ENCODE results near the gene ETS1. TPM values are rescaled to one million over a fixed set of nuclear protein-coding genes. Genes with fewer than 3 reads are reported as not detected.
A peak's percentile ranks its signal among the peaks of the same experiment; 100 is the strongest.

ETS1 gene
- total and polyA plus RNA-seq, 2 experiments from 2014 or later: 1.7 to 10.2 TPM

DNA sequence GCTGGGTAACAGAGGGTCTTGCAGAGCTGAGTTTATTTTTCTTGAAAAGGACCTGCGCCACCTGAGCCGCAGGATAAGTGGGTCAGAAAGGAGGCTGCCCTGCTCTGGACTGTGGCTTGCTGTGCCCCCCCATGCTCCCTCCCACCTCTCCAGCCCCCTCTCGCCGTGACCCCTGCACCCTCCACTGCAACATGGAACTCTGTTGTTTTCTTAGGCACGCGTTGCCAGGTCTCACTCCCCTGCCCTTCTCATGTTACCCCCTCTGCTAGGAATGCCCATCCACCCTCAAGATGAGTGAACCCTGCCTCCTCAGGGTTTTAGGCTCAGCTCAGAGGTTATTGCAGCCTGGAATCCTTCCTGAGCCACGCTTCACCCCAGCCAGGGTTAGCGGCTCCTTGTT is 10.8 kb downstream of the ETS1 start:
- Histone ChIP-seq H3K27ac (no peak overlapping the region), H3K27me3 (peaks cover 45% of the 10 kb centered on the region), H3K4me1 (ENCODE audit: low read depth) (peaks cover 8% of the 10 kb centered on the region), H3K4me3 (no peak overlapping the region), H3K9me3 (ENCODE audit: low read depth) (no peaks in the 10 kb centered on the region), H3K36me3 (no peaks in the 10 kb centered on the region)
- DNase-seq (ENCODE audit: low read depth in 1 of 2, low spot score in 1 of 2): no peak
- no peak for TF ChIP-seq CTCF (IDR thresholded peaks at IDR 0.05; ENCODE audit: low read depth, low read length)

DNA sequence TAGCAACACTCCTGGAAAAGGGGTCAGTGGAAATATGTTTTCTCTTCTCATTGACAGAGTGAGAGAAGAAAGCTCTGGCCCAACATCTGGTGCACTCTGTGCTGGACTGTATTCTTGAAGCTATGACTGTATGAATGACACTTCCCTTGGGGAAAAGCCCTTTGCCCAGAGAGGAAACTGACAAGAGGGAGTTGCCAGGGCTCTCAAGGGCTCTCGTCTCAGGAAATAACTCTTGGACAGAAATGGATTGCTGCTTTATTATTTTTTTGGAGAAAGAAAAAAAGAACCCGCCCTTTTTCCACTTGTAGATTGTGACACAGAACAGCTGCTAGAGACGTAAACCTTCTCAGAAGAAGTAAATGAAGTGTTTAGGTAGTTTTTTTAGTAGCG is 11.4 kb downstream of the ETS1 start:
- no peaks in the 10 kb centered on the region for H3K36me3 ChIP-seq
- no peak for TF ChIP-seq CTCF (IDR thresholded peaks at IDR 0.05; ENCODE audit: low read depth, low read length)
- H3K4me1 ChIP-seq (ENCODE audit: low read depth): peaks cover 4% of the 10 kb centered on the region
- DNase-seq (ENCODE audit: low read depth in 1 of 2, low spot score in 1 of 2): peak in 1 of 2 donors; percentile 86
- no peaks in the 10 kb centered on the region for H3K9me3 ChIP-seq (ENCODE audit: low read depth)
- peaks cover 39% of the 10 kb centered on the region for H3K27me3 ChIP-seq
- H3K4me3 ChIP-seq: no peak overlapping the region
- no peak overlapping the region for H3K27ac ChIP-seq

DNA sequence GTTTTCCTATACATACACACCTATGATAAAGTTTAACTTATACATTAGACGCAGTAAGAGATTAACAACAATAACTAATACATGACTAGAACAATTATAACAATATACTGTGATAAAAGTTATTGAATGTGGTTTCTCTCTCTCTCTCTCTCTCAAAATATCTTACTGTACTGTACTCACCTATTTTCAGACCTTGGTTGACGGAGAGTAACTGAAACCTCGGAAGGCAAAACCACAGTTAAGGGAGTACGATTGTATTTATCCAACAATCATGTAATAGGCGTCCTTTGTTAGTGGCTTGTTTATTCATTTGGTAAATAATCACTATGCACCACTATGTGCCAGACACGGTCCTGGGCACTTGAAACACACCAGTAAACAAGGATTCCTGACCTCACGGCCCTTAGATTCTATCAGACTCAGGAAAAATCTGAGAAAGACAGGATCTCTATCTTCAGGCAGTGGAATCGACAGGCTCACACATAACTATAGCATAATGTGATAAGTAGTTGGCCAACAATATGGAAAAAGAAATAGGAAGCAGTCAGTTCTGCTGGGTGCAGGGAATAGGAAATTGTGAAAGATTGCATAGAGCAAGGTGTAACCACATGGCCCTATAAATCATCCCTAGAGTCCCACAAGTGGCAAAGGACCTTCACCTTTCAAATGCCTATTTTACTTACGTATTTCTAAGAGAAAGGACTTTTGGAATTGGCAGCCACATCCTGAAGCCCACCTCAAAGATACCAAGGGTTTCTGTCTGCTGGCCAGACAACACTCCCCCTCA is 12.0 kb downstream of the ETS1 start:
- Histone ChIP-seq H3K27ac (no peak overlapping the region), H3K4me1 (ENCODE audit: low read depth) (peaks cover 4% of the 10 kb centered on the region), H3K4me3 (no peak overlapping the region), H3K27me3 (peaks cover 33% of the 10 kb centered on the region), H3K36me3 (no peaks in the 10 kb centered on the region), H3K9me3 (ENCODE audit: low read depth) (no peaks in the 10 kb centered on the region)
- TF ChIP-seq CTCF (IDR thresholded peaks at IDR 0.05; ENCODE audit: low read depth, low read length): no peak
- DNase-seq (ENCODE audit: low read depth in 1 of 2, low spot score in 1 of 2): peak in 1 of 2 donors; percentile 33

- H3K4me3 ChIP-seq: no peak overlapping the region
Measured at GRCh38 chr11:128574576-128575011, 12.8 kb downstream of the ETS1 start.

DNA sequence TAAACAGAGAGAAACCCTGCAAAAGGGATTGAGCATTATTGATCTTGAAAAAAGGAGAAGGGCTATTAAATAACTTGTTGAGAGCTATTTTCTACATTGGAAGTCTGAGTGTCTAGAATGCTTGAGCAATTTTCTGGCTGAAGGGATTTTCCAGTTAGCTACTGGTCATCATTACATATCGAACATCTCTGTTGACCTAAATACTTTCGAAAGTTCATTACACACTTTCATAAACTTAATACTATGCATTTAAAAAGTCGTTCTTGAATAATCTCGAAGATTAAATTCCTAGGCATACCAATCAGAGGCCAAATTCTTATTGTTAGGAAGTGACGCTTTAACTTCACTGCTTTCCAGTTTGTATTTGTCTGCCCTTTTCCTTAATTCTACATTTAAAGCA is 13.7 kb downstream of the ETS1 start:
- no peak overlapping the region for H3K27ac ChIP-seq
- no peaks in the 10 kb centered on the region for H3K9me3 ChIP-seq (ENCODE audit: low read depth)
- no peaks in the 10 kb centered on the region for H3K36me3 ChIP-seq
- peaks cover 4% of the 10 kb centered on the region for H3K4me1 ChIP-seq (ENCODE audit: low read depth)
- no peak for TF ChIP-seq CTCF (IDR thresholded peaks at IDR 0.05; ENCODE audit: low read depth, low read length)
- peak in 1 of 2 donors; percentile 60 for DNase-seq (ENCODE audit: low read depth in 1 of 2, low spot score in 1 of 2)
- no peak overlapping the region for H3K4me3 ChIP-seq
- H3K27me3 ChIP-seq: peaks cover 34% of the 10 kb centered on the region

More at GRCh38 chr11:128574576-128575011, 12.8 kb downstream of the ETS1 start:
- Histone ChIP-seq H3K36me3 (no peaks in the 10 kb centered on the region), H3K4me1 (ENCODE audit: low read depth) (peaks cover 4% of the 10 kb centered on the region), H3K27ac (no peak overlapping the region), H3K27me3 (peaks cover 33% of the 10 kb centered on the region), H3K9me3 (ENCODE audit: low read depth) (no peaks in the 10 kb centered on the region)
- DNase-seq (ENCODE audit: low read depth in 1 of 2, low spot score in 1 of 2): no peak
- no peak for TF ChIP-seq CTCF (IDR thresholded peaks at IDR 0.05; ENCODE audit: low read depth, low read length)
